ENCODE data around the gene FGF1.

FGF1 gene

GRCh38 chr5:142678529-142678928 is 7.4 kb downstream of the FGF1 start:
- H3K9ac ChIP-seq: no peak overlapping the region
- TF ChIP-seq, protein P1, sequence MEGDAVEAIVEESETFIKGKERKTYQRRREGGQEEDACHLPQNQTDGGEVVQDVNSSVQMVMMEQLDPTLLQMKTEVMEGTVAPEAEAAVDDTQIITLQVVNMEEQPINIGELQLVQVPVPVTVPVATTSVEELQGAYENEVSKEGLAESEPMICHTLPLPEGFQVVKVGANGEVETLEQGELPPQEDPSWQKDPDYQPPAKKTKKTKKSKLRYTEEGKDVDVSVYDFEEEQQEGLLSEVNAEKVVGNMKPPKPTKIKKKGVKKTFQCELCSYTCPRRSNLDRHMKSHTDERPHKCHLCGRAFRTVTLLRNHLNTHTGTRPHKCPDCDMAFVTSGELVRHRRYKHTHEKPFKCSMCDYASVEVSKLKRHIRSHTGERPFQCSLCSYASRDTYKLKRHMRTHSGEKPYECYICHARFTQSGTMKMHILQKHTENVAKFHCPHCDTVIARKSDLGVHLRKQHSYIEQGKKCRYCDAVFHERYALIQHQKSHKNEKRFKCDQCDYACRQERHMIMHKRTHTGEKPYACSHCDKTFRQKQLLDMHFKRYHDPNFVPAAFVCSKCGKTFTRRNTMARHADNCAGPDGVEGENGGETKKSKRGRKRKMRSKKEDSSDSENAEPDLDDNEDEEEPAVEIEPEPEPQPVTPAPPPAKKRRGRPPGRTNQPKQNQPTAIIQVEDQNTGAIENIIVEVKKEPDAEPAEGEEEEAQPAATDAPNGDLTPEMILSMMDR (conservative IDR thresholded peaks at IDR 0.05; ENCODE audit: low read depth, low read length): no peak
- H3K4me3 ChIP-seq (IDR thresholded peaks at IDR 0.05; ENCODE audit: insufficient read depth, low read depth, low read length): no peak overlapping the region
- no peak overlapping the region for H3K4me2 ChIP-seq
- H3K4me1 ChIP-seq (ENCODE audit: low read depth, poor library complexity, severe bottlenecking): no peaks in the 10 kb centered on the region
- no peaks in the 10 kb centered on the region for H4K20me1 ChIP-seq (ENCODE audit: insufficient read depth)
- no peak overlapping the region for H2AFZ ChIP-seq (ENCODE audit: low read depth)
- no peaks in the 10 kb centered on the region for H3K36me3 ChIP-seq (ENCODE audit: insufficient read depth)
- no peaks in the 10 kb centered on the region for H3K79me2 ChIP-seq (ENCODE audit: insufficient read depth, low read depth)
- H3K27me3 ChIP-seq (ENCODE audit: insufficient read depth, low read depth): no peaks in the 10 kb centered on the region
- H3K27ac ChIP-seq: no peak overlapping the region

GRCh38 chr5:142677198-142677597 is 8.7 kb downstream of the FGF1 start:
- no peak overlapping the region for H3K4me2 ChIP-seq
- TF ChIP-seq, protein P1 (conservative IDR thresholded peaks at IDR 0.05; ENCODE audit: low read depth, low read length): no peak
- H3K27ac ChIP-seq: no peak overlapping the region

DNA sequence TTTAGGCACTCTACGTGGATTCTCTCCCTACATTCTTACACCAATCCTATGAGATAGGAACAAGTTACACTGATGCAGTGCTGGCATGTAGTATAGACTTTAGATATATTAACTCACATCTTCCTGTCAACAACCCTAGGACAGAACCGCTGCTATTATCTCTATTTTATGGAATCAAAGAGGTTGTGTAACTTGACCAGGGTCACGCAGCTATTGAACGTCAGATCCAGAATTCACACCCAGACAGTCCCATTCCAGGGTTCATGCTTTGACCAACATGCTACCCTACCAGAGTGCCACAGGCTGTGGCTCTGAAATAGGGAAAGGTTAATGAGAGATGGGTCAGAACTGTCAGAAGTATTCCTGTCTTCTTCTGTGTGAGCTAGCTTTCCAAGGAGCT is 9.6 kb downstream of the FGF1 start:
- no peak overlapping the region for H3K4me2 ChIP-seq
- no peaks in the 10 kb centered on the region for H3K27me3 ChIP-seq (ENCODE audit: insufficient read depth, low read depth)
- no peaks in the 10 kb centered on the region for H3K36me3 ChIP-seq (ENCODE audit: insufficient read depth)
- H4K20me1 ChIP-seq (ENCODE audit: insufficient read depth): no peaks in the 10 kb centered on the region
- H3K4me1 ChIP-seq (ENCODE audit: low read depth, poor library complexity, severe bottlenecking): no peaks in the 10 kb centered on the region
- no peaks in the 10 kb centered on the region for H3K79me2 ChIP-seq (ENCODE audit: insufficient read depth, low read depth)
- H3K4me3 ChIP-seq (IDR thresholded peaks at IDR 0.05; ENCODE audit: insufficient read depth, low read depth, low read length): no peak overlapping the region
- no peak overlapping the region for H2AFZ ChIP-seq (ENCODE audit: low read depth)
- TF ChIP-seq, protein P1 (conservative IDR thresholded peaks at IDR 0.05; ENCODE audit: low read depth, low read length): no peak
- no peak overlapping the region for H3K27ac ChIP-seq
- no peak overlapping the region for H3K9ac ChIP-seq

More at GRCh38 chr5:142677198-142677597, 8.7 kb downstream of the FGF1 start:
- H3K79me2 ChIP-seq (ENCODE audit: insufficient read depth, low read depth): no peaks in the 10 kb centered on the region
- H3K27me3 ChIP-seq (ENCODE audit: insufficient read depth, low read depth): no peaks in the 10 kb centered on the region
- H3K9ac ChIP-seq: no peak overlapping the region
- no peaks in the 10 kb centered on the region for H4K20me1 ChIP-seq (ENCODE audit: insufficient read depth)
- no peak overlapping the region for H3K4me3 ChIP-seq (IDR thresholded peaks at IDR 0.05; ENCODE audit: insufficient read depth, low read depth, low read length)
- no peaks in the 10 kb centered on the region for H3K4me1 ChIP-seq (ENCODE audit: low read depth, poor library complexity, severe bottlenecking)
- H2AFZ ChIP-seq (ENCODE audit: low read depth): no peak overlapping the region
- no peaks in the 10 kb centered on the region for H3K36me3 ChIP-seq (ENCODE audit: insufficient read depth)

DNA sequence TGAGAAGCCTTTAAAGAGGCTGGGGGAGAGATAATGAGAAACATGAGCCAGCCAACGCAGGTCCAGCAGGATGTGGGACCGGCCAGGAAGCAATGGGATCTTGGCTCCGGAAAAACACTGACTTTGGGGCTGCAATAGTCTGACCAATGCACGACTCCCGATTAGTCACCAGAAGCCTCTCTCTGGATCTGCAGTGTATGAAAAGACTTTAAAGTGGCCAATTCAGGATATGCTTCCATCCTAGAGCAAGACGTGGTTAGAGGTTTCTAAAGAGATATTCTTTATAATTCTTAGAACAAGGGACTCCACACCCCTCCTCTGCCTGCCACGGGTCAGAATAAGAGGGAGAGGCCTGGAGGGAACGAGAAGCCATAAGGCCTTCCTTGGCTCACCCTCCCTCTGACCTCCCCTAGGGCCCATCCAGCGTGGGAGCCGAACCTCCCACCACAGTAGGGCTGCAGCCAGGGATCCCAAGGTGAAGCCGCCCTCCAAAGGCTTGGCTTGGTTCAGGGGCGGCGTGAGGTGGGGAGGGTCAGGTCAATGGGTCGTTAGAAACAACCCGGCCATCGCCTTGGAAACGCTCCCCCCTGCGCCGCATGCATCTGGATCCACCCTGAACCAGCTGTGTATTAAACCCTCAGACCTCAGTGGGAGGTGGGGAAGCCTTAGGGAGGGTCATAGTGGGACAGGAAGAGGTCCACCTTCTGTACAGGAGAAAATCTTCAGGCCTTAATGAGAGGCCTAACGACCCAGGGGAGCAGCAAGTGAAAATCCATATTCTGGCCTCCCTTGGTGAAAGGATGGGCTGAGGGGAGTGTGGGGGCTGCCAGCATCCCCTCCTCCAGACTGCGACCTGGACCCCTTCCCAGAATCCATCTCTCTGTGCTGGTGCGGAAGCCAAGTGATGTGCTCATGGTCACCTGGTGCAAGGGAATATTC is 11.1 kb downstream of the FGF1 start:
- H3K4me2 ChIP-seq: no peak overlapping the region
- no peak overlapping the region for H2AFZ ChIP-seq (ENCODE audit: low read depth)
- no peak overlapping the region for H3K9ac ChIP-seq
- H3K4me3 ChIP-seq (IDR thresholded peaks at IDR 0.05; ENCODE audit: insufficient read depth, low read depth, low read length): no peak overlapping the region
- no peaks in the 10 kb centered on the region for H3K36me3 ChIP-seq (ENCODE audit: insufficient read depth)
- no peaks in the 10 kb centered on the region for H3K79me2 ChIP-seq (ENCODE audit: insufficient read depth, low read depth)
- no peak overlapping the region for H3K27ac ChIP-seq
- TF ChIP-seq, protein P1 (conservative IDR thresholded peaks at IDR 0.05; ENCODE audit: low read depth, low read length): no peak
- no peaks in the 10 kb centered on the region for H3K27me3 ChIP-seq (ENCODE audit: insufficient read depth, low read depth)
- H4K20me1 ChIP-seq (ENCODE audit: insufficient read depth): no peaks in the 10 kb centered on the region
- H3K4me1 ChIP-seq (ENCODE audit: low read depth, poor library complexity, severe bottlenecking): no peaks in the 10 kb centered on the region

Measured in KMS-11 (cell line).